NK-92 (cell line): ENCODE results near the gene SH3RF3.

Source experiments
- DNase-seq: peaks from one replicate; lab custom pipeline; 2025; ENCODE audit not compliant: unreplicated experiment; lab: John Stamatoyannopoulos, UW

The SH3RF3 gene

GRCh38 chr2:109330056-109330455, 201.1 kb downstream of the SH3RF3 start:
- DNase-seq, result no peak

- no peak for DNase-seq
Measured at GRCh38 chr2:109331081-109331480, 202.1 kb downstream of the SH3RF3 start.

- DNase-seq, result no peak
Measured at GRCh38 chr2:109331896-109332848, 203.2 kb downstream of the SH3RF3 start.

- DNase-seq, result no peak
Measured at GRCh38 chr2:109332880-109333279, 203.9 kb downstream of the SH3RF3 start.

- DNase-seq, result no peak
Measured at GRCh38 chr2:109333414-109334210, 204.6 kb downstream of the SH3RF3 start.

GRCh38 chr2:109335631-109336176, 206.7 kb downstream of the SH3RF3 start:
- DNase-seq, result no peak

- no peak for DNase-seq
Measured at GRCh38 chr2:109336296-109336695, 207.3 kb downstream of the SH3RF3 start.

- DNase-seq, result no peak
Measured at GRCh38 chr2:109337221-109337620, 208.2 kb downstream of the SH3RF3 start.

GRCh38 chr2:109339519-109339966, 210.5 kb downstream of the SH3RF3 start:
- no peak for DNase-seq

- no peak for DNase-seq
Measured at GRCh38 chr2:109340381-109340780, 211.4 kb downstream of the SH3RF3 start.

GRCh38 chr2:109341355-109342255, 212.6 kb downstream of the SH3RF3 start:
- no peak for DNase-seq

GRCh38 chr2:109342256-109342850, 213.3 kb downstream of the SH3RF3 start:
- DNase-seq, result no peak

- DNase-seq, result no peak
Measured at GRCh38 chr2:109342930-109343329, 213.9 kb downstream of the SH3RF3 start.

- no peak for DNase-seq
Measured at GRCh38 chr2:109343460-109343859, 214.5 kb downstream of the SH3RF3 start.

GRCh38 chr2:109344270-109344805, 215.3 kb downstream of the SH3RF3 start:
- no peak for DNase-seq

GRCh38 chr2:109345091-109345490, 216.1 kb downstream of the SH3RF3 start:
- no peak for DNase-seq

GRCh38 chr2:109345653-109346480, 216.9 kb downstream of the SH3RF3 start:
- DNase-seq, result no peak

- no peak for DNase-seq
Measured at GRCh38 chr2:109346601-109347228, 217.7 kb downstream of the SH3RF3 start.
